Measurements from ENCODE around the gene TXNRD1. TPM values are rescaled to one million over a fixed set of nuclear protein-coding genes. Genes with fewer than 3 reads are reported as not detected.
"Not testable (repeated sequence)": the region's sequence is repeated elsewhere in the genome, so short reads cannot be mapped to it uniquely, and the experiment has no call there.

Gene TXNRD1
- total RNA-seq (2014; rRNA removed; shearing (Covaris generic)): 265 and 275 TPM in 2 replicates

- DNase-seq (ENCODE audit: low read depth): peak; percentile 63
These were observed at the start of gene TXNRD1 for GRCh38 chr12:104215638-104216297. TXNRD1 (plus strand) TSS chr12:104215779; CDS start chr12:104215803, 24 bp downstream.

GRCh38 chr12:104165801-104166200, 49.8 kb upstream of the TXNRD1 start:
- no peak for DNase-seq (ENCODE audit: low read depth)

- DNase-seq (ENCODE audit: low read depth): no peak
These were observed 49.1 kb upstream of the TXNRD1 start for GRCh38 chr12:104166465-104166864.

GRCh38 chr12:104167519-104168458, 47.8 kb upstream of the TXNRD1 start:
- DNase-seq (ENCODE audit: low read depth): no peak

GRCh38 chr12:104168596-104168995, 47.0 kb upstream of the TXNRD1 start:
- no peak for DNase-seq (ENCODE audit: low read depth)

GRCh38 chr12:104171785-104172569, 43.6 kb upstream of the TXNRD1 start:
- no peak for DNase-seq (ENCODE audit: low read depth)

- DNase-seq (ENCODE audit: low read depth): no peak
These were observed 43.0 kb upstream of the TXNRD1 start for GRCh38 chr12:104172570-104172947.

GRCh38 chr12:104173804-104174203, 41.8 kb upstream of the TXNRD1 start:
- not testable (repeated sequence) for DNase-seq (ENCODE audit: low read depth)

GRCh38 chr12:104175726-104176247, 39.8 kb upstream of the TXNRD1 start:
- no peak for DNase-seq (ENCODE audit: low read depth)

- DNase-seq (ENCODE audit: low read depth): no peak
These were observed 38.3 kb upstream of the TXNRD1 start for GRCh38 chr12:104177336-104177662.

GRCh38 chr12:104177663-104178501, 37.7 kb upstream of the TXNRD1 start:
- DNase-seq (ENCODE audit: low read depth): peak; percentile 87

GRCh38 chr12:104180374-104180773, 35.2 kb upstream of the TXNRD1 start:
- DNase-seq (ENCODE audit: low read depth): no peak

- DNase-seq (ENCODE audit: low read depth): peak; percentile 37
These were observed 34.3 kb upstream of the TXNRD1 start for GRCh38 chr12:104181313-104181712.

GRCh38 chr12:104182144-104182543, 33.4 kb upstream of the TXNRD1 start:
- peak; percentile 51 for DNase-seq (ENCODE audit: low read depth)

- DNase-seq (ENCODE audit: low read depth): no peak
These were observed 32.8 kb upstream of the TXNRD1 start for GRCh38 chr12:104182621-104183378.

GRCh38 chr12:104183443-104183842, 32.1 kb upstream of the TXNRD1 start:
- DNase-seq (ENCODE audit: low read depth): no peak

- DNase-seq (ENCODE audit: low read depth): no peak
These were observed 28.0 kb upstream of the TXNRD1 start for GRCh38 chr12:104187446-104188155.

GRCh38 chr12:104188534-104188933, 27.0 kb upstream of the TXNRD1 start:
- no peak for DNase-seq (ENCODE audit: low read depth)

- DNase-seq (ENCODE audit: low read depth): no peak
These were observed 25.5 kb upstream of the TXNRD1 start for GRCh38 chr12:104189915-104190555.
